ENCODE data around the gene MYL11.

Gene MYL11

DNA sequence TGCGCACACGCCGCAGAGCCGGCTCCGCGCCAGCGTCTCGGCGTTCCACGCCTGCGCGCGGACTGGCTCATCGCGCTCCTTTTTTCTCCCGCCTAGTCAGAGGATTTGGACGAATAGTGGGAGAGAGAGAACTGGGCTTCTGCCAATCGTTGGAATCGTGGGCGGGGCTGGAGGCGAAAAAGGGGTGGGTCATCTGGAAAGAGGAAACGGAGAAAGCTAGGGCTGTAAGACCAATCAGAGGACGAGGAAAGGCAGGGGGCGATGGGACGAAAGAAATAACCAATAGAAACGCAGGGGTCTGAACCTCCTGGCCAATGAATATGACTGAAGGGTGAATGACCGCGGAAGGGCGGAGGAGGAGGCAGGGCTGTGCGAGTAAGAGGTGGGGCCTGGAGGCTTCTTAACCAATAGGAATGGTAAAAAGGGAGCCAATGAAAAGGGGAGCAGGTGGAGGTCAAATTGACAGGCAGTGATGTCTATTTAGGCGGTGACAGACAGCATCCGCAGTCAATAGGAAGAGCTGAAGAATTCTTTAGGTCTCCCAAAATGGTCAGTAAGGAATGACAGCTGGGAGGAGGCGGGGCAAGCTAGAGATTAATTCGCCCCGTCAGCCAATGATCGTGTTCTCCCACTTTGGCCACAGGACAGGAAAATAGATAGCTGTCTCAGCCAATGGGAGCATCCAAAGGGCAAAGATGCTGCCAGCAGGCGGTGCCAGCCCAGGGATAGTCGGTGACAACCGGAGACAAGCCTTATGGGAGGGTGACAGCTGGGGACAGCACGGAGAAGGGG, 4.0 kb upstream of the MYL11 start, which contains the start of gene TBC1D10B (continued):
- TF ChIP-seq ZNF341 (tag by site-specific recombination; IDR thresholded peaks at IDR 0.05; ENCODE audit: low read depth) (peak; percentile 56), HOXA7 (CRISPR knock-in tag; IDR thresholded peaks at IDR 0.05; ENCODE audit: borderline replicate concordance) (no peak), ZFP37 (tag by site-specific recombination; IDR thresholded peaks at IDR 0.05) (no peak), FEZF1 (tag by site-specific recombination; IDR thresholded peaks at IDR 0.05) (peak; percentile 71), ZNF155 (tag by site-specific recombination; IDR thresholded peaks at IDR 0.05) (no peak), ZBTB1 (tag by site-specific recombination; IDR thresholded peaks at IDR 0.05) (no peak), ZNF785 (tag by site-specific recombination; IDR thresholded peaks at IDR 0.05) (no peak), ZNF664 (tag by site-specific recombination; IDR thresholded peaks at IDR 0.05) (no peak), ZNF362 (tag by site-specific recombination; IDR thresholded peaks at IDR 0.05) (no peak), ZNF692 (tag by site-specific recombination; IDR thresholded peaks at IDR 0.05) (no peak), ZNF10 (tag by site-specific recombination; IDR thresholded peaks at IDR 0.05) (no peak), IKZF3 (tag by site-specific recombination; IDR thresholded peaks at IDR 0.05) (peak; percentile 38; the same call in 1 of the 2 replicates), ZNF350 (tag by site-specific recombination; IDR thresholded peaks at IDR 0.05) (no peak), ZBTB48 (tag by site-specific recombination; IDR thresholded peaks at IDR 0.05) (no peak), ZNF548 (tag by site-specific recombination; IDR thresholded peaks at IDR 0.05) (no peak), ZNF280D (tag by site-specific recombination; IDR thresholded peaks at IDR 0.05) (no peak), ZNF426 (tag by site-specific recombination; IDR thresholded peaks at IDR 0.05) (no peak), ZNF626 (tag by site-specific recombination; IDR thresholded peaks at IDR 0.05) (no peak), ZBTB17 (tag by site-specific recombination; IDR thresholded peaks at IDR 0.05) (peak; percentile 76), KLF1 (tag by site-specific recombination; IDR thresholded peaks at IDR 0.05) (no peak; the same call in 1 of the 2 replicates), ATF2 (tag by site-specific recombination; IDR thresholded peaks at IDR 0.05; ENCODE audit: low read depth) (no peak), WT1 (tag by site-specific recombination; IDR thresholded peaks at IDR 0.05) (no peak), ZNF335 (tag by site-specific recombination; conservative IDR thresholded peaks at IDR 0.05) (no peak), ZNF521 (tag by site-specific recombination; IDR thresholded peaks at IDR 0.05) (no peak), GLIS2 (tag by site-specific recombination; IDR thresholded peaks at IDR 0.05) (peak; percentile 87; the same call in 1 of the 2 replicates), ZNF623 (tag by site-specific recombination; IDR thresholded peaks at IDR 0.05) (no peak), ZBTB21 (tag by site-specific recombination; IDR thresholded peaks at IDR 0.05) (no peak)
- TF ChIP-seq, protein P1, sequence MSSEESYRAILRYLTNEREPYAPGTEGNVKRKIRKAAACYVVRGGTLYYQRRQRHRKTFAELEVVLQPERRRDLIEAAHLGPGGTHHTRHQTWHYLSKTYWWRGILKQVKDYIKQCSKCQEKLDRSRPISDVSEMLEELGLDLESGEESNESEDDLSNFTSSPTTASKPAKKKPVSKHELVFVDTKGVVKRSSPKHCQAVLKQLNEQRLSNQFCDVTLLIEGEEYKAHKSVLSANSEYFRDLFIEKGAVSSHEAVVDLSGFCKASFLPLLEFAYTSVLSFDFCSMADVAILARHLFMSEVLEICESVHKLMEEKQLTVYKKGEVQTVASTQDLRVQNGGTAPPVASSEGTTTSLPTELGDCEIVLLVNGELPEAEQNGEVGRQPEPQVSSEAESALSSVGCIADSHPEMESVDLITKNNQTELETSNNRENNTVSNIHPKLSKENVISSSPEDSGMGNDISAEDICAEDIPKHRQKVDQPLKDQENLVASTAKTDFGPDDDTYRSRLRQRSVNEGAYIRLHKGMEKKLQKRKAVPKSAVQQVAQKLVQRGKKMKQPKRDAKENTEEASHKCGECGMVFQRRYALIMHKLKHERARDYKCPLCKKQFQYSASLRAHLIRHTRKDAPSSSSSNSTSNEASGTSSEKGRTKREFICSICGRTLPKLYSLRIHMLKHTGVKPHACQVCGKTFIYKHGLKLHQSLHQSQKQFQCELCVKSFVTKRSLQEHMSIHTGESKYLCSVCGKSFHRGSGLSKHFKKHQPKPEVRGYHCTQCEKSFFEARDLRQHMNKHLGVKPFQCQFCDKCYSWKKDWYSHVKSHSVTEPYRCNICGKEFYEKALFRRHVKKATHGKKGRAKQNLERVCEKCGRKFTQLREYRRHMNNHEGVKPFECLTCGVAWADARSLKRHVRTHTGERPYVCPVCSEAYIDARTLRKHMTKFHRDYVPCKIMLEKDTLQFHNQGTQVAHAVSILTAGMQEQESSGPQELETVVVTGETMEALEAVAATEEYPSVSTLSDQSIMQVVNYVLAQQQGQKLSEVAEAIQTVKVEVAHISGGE (tag by site-specific recombination; conservative IDR thresholded peaks at IDR 0.05; ENCODE audit: low read depth): no peak
- TF ChIP-seq, protein P2, sequence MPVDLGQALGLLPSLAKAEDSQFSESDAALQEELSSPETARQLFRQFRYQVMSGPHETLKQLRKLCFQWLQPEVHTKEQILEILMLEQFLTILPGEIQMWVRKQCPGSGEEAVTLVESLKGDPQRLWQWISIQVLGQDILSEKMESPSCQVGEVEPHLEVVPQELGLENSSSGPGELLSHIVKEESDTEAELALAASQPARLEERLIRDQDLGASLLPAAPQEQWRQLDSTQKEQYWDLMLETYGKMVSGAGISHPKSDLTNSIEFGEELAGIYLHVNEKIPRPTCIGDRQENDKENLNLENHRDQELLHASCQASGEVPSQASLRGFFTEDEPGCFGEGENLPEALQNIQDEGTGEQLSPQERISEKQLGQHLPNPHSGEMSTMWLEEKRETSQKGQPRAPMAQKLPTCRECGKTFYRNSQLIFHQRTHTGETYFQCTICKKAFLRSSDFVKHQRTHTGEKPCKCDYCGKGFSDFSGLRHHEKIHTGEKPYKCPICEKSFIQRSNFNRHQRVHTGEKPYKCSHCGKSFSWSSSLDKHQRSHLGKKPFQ (tag by site-specific recombination; IDR thresholded peaks at IDR 0.05): no peak

All from HEK293 (cell line).